ACC112 (cell line): Measurements from ENCODE around the gene BRSK2.
"Not testable (repeated sequence)": the region's sequence is repeated elsewhere in the genome, so short reads cannot be mapped to it uniquely, and the experiment has no call there.

Source experiments
- H2AFZ ChIP-seq: fragments of 200-600 bp; sonication (generic); one replicate; pipeline ENCODE4 v1.6.0; 2017; ENCODE audit warnings: antibody characterized with exemption, low read length; ENCODE audit not compliant: unreplicated experiment
- H3K27ac ChIP-seq: fragments of 200-600 bp; sonication (generic); 2 replicates; pipeline ENCODE4 v1.5.1; 2014; ENCODE audit warnings: low read depth, mild to moderate bottlenecking, antibody characterized with exemption, low read length, moderate library complexity
- H3K27me3 ChIP-seq: fragments of 200-600 bp; sonication (generic); 2 replicates; pipeline ENCODE4 v1.6.1; 2014; ENCODE audit warnings: mild to moderate bottlenecking, antibody characterized with exemption, low read length, moderate library complexity, mixed read lengths; ENCODE audit not compliant: insufficient read depth
- H3K36me3 ChIP-seq: fragments of 200-600 bp; sonication (generic); 2 replicates; pipeline ENCODE4 v1.6.1; 2016; ENCODE audit warnings: mild to moderate bottlenecking, antibody characterized with exemption, low read length, moderate library complexity, mixed read lengths; ENCODE audit not compliant: insufficient read depth
- H3K4me1 ChIP-seq: fragments of 200-600 bp; sonication (generic); one replicate; pipeline ENCODE4 v1.6.1; 2016; ENCODE audit warnings: low read length, mixed read lengths; ENCODE audit not compliant: insufficient read depth, unreplicated experiment, control insufficient read depth
- H3K4me3 ChIP-seq: fragments of 200-600 bp; sonication (generic); 2 replicates; pipeline ENCODE4 v1.5.1; 2014; ENCODE audit warnings: mild to moderate bottlenecking, low read depth, low read length
- H3K79me2 ChIP-seq: fragments of 200-600 bp; sonication (generic); one replicate; pipeline ENCODE4 v1.6.0; 2016; ENCODE audit warnings: low read length; ENCODE audit not compliant: control insufficient read depth, unreplicated experiment, insufficient read depth

BRSK2 gene

DNA sequence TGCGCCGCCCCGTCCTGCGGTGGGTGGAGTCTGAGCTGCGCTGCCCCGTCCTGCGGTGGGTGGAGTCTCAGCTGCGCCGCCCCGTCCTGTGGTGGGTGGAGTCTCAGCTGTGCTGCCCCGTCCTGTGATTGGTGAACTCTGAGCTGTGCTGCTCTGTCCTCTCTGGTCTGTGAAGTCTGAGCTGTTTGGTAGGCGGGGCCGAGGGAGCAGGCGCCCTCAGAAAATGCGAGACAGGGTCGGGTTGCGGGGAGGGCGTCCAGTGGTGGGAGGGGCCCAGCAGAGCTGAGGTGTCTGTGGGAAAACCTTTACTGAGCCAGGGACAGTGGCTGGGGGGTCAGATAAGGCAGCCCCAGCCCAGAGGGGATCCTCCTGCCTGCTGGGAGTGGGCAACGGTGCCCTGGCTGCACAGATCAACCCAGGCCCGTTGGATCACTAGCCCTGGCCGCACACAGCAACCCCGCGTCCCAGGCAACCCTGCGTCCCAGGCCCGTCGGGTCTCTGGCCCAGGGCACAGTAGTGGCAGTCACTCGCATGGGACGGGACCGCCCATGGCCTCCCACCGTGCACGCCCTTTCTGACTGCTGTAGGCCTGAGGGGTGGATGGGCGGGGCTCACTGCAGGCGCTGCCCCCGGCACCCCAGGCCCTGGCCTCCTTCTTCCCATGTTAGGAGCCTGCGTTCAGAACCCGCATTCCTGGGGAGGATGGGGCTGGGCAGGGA, 22.8 kb downstream of the BRSK2 start:
- H3K36me3 ChIP-seq: no peaks in the 10 kb centered on the region
- no peak overlapping the region for H3K27ac ChIP-seq
- H3K27me3 ChIP-seq: no peaks in the 10 kb centered on the region
- H2AFZ ChIP-seq: no peak overlapping the region
- no peaks in the 10 kb centered on the region for H3K4me1 ChIP-seq
- no peak overlapping the region for H3K4me3 ChIP-seq
- no peaks in the 10 kb centered on the region for H3K79me2 ChIP-seq

DNA sequence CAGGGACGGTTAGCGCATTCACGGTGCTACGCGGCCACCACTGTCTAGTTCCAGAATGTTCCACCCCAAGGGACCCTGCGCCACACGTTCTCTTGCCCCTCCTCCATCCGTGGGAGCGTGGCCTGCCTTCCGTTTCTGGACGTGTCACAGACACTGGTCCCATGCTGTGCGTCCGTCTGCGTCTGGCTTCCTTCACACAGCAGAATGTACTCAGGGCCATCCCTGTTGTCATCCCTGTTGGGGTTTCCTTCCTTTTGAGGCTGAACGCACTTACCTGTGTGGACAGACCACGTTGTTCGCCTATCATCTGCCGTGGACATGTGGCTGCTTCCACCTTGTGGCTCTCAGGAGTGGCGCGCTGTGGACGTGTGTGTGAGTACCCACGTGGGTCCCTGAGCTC, 24.9 kb downstream of the BRSK2 start:
- Histone ChIP-seq H3K4me3 (no peak overlapping the region), H3K79me2 (no peaks in the 10 kb centered on the region), H3K27ac (no peak overlapping the region), H3K4me1 (no peaks in the 10 kb centered on the region), H2AFZ (no peak overlapping the region), H3K27me3 (no peaks in the 10 kb centered on the region), H3K36me3 (no peaks in the 10 kb centered on the region)

DNA sequence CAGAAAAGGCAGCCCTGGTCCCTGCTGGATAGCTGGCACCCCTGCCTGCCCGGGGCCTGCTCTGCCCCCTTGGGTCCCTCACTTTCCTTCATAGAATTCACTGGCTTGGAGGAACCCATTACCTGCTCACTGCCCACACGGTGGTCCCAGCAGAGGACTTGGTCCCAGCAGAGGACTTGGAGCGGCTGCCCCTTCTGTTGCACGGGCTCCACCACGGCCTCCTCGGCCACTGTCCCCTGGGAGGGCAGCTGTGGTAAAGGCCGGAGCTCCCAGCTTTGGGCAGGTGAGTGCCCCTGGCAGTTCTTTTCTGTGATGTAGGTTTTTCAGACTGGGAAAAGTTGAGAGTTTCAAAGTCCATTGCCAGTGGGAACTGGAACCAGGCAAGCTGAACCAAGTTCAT, 25.9 kb downstream of the BRSK2 start:
- no peak overlapping the region for H3K27ac ChIP-seq
- H3K36me3 ChIP-seq: no peaks in the 10 kb centered on the region
- H3K4me3 ChIP-seq: no peak overlapping the region
- H2AFZ ChIP-seq: no peak overlapping the region
- no peaks in the 10 kb centered on the region for H3K27me3 ChIP-seq
- no peaks in the 10 kb centered on the region for H3K79me2 ChIP-seq
- H3K4me1 ChIP-seq: no peaks in the 10 kb centered on the region

DNA sequence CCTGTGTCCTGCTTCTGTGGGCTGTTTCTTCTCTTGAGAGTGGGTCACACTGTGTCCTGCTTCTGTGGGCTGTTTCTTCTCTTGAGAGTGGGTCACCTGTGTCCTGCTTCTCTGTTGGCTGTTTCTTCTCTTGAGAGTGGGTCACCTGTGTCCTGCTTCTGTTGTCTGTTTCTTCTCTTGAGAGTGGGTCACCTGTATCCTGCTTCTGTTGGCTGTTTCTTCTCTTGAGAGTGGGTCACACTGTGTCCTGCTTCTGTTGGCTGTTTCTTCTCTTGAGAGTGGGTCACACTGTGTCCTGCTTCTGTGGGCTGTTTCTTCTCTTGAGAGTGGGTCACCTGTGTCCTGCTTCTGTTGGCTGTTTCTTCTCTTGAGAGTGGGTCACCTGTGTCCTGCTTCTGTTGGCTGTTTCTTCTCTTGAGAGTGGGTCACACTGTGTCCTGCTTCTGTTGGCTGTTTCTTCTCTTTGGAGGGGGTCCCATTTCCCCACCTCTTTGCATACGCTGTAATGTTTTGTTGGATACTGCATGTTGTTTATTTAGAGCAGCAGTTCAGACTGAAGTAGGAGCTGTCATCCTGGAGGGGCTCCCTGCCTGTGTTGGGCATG, 28.6 kb downstream of the BRSK2 start:
- not testable (repeated sequence) for H3K36me3 ChIP-seq, H3K4me3 ChIP-seq, H3K27me3 ChIP-seq, H3K4me1 ChIP-seq, H2AFZ ChIP-seq, H3K27ac ChIP-seq, H3K79me2 ChIP-seq

DNA sequence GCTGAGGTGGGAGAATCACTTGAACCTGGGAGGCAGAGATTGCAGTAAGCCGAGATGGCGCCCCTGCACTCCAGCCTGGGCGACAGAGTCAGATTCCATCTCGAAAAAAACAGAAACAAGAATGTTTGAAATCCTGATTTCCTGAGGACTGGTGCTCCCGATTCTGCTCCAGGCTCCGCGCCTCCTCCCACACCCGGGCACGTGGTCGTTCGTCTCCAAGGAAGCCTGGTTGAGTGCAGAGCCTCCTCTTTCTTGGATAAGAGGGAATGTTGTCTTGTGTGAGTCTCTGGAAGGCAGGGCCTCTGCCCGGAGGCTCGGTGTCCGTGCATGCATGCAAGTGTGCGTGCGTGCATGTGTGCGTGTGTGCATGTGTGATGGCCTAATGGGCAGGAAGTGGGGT, 30.1 kb downstream of the BRSK2 start:
- H2AFZ ChIP-seq: no peak overlapping the region
- H3K79me2 ChIP-seq: no peaks in the 10 kb centered on the region
- H3K27me3 ChIP-seq: no peaks in the 10 kb centered on the region
- H3K4me1 ChIP-seq: no peaks in the 10 kb centered on the region
- H3K4me3 ChIP-seq: no peak overlapping the region
- H3K36me3 ChIP-seq: no peaks in the 10 kb centered on the region
- H3K27ac ChIP-seq: no peak overlapping the region

DNA sequence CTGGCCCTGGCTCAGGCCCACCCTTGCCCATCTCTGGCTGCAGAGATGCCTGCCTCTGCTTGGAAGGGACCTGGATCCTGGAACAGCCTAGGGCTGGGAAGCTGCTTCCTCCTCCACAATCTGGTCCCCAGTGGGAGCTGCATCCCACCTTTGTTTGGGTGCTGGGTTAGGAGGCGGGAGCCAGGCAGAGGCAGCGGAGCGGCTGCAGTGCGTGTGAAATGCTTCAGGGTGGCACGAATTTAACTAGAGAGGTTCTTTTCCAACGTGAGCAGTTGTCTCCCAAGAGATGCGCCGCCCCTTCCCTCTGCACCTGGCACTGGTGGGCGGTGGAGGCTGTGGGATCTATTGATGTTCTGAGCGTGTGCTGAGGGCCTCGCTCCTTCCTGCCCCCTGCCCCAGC, 31.6 kb downstream of the BRSK2 start:
- no peak overlapping the region for H2AFZ ChIP-seq
- H3K4me3 ChIP-seq: no peak overlapping the region
- no peaks in the 10 kb centered on the region for H3K79me2 ChIP-seq
- H3K36me3 ChIP-seq: no peaks in the 10 kb centered on the region
- no peaks in the 10 kb centered on the region for H3K27me3 ChIP-seq
- no peaks in the 10 kb centered on the region for H3K4me1 ChIP-seq
- no peak overlapping the region for H3K27ac ChIP-seq

DNA sequence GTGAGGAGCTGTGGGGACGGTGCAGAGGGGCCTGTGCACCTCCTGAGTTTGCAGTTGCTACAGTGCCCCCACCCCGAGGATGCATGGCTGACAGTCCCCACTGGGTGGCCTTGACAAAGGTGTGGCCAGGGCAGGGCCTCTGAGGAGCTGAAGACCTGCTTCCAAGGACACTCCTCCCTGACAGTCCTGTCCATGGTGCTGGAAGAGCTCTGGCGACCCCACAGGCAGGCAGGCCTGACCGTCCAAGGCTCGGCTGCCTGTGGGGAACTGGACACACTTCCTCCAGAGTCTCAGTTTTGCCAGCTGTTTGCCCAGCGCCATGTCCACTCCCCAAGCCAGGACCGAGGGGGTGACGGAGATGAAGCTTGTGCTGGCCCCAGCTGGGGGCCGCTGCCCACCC, 32.7 kb downstream of the BRSK2 start:
- no peaks in the 10 kb centered on the region for H3K4me1 ChIP-seq
- no peak overlapping the region for H2AFZ ChIP-seq
- H3K27ac ChIP-seq: no peak overlapping the region
- no peaks in the 10 kb centered on the region for H3K27me3 ChIP-seq
- H3K79me2 ChIP-seq: no peaks in the 10 kb centered on the region
- no peak overlapping the region for H3K4me3 ChIP-seq
- no peaks in the 10 kb centered on the region for H3K36me3 ChIP-seq

DNA sequence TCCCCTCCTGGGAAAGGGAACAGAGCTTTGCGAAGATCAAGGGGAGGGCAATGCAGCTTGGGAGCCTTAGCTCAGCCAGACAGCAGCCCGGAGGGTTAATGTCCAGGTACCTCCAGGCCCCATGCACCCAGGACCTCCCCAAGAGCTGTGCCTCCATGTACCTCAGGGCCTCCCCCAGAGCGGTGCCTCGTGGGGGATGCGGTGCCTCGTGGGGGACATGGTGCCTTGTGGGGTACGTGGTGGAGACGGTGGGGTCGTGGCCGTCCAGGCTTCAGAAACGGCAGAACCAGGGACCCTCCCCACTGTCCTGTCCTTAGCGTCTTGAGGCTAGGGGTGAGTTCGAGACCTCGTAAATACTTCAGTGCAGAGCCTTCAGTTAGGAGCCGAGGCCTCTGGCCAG, 33.2 kb downstream of the BRSK2 start:
- Histone ChIP-seq H3K27me3 (no peaks in the 10 kb centered on the region), H3K27ac (no peak overlapping the region), H3K4me1 (no peaks in the 10 kb centered on the region), H3K36me3 (no peaks in the 10 kb centered on the region), H3K79me2 (no peaks in the 10 kb centered on the region), H3K4me3 (no peak overlapping the region), H2AFZ (no peak overlapping the region)

DNA sequence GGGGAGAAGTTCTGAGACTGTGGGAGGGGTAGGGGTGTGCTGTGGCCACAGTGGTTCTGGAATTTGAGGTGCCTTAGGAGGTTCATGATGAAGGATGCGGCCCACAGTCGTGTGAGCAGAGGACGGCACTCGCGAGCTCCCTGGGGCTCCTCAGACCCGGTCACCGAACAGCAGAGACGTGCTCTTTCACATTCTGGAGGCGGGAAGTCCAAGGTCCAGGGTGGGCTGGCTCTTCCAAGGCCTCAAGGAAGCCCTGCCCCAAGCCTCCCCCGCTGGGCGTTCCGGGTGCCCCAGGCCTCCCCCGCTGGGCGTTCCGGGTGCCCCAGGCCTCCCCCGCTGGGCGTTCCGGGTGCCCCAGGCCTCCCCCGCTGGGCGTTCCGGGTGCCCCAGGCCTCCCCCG, 33.7 kb downstream of the BRSK2 start:
- not testable (repeated sequence) for H3K4me3 ChIP-seq, H3K27ac ChIP-seq, H3K27me3 ChIP-seq, H3K36me3 ChIP-seq, H3K79me2 ChIP-seq, H2AFZ ChIP-seq, H3K4me1 ChIP-seq

DNA sequence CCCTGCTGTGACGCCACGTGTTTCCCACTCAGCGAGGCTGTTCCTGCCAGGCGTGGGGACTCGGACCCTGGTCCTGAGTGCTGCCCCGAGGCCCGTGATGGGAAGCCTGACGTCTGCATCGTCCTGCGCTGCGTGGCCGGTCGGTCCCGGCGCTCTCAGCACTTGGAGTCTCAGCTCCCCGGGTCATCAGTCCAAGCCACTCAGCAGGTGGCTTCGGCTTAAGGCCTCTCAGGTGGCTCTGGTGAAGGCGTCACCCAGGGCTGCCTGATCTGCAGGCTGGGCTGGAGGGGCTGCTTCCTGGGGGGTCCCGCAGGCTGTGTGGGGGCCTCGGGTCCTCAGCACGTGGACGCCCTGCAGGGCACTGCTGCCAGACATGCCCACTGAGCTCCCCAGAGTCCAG, 35.3 kb downstream of the BRSK2 start:
- H3K36me3 ChIP-seq: no peaks in the 10 kb centered on the region
- H3K27me3 ChIP-seq: no peaks in the 10 kb centered on the region
- H3K4me3 ChIP-seq: no peak overlapping the region
- H3K79me2 ChIP-seq: no peaks in the 10 kb centered on the region
- no peaks in the 10 kb centered on the region for H3K4me1 ChIP-seq
- H2AFZ ChIP-seq: no peak overlapping the region
- H3K27ac ChIP-seq: no peak overlapping the region

DNA sequence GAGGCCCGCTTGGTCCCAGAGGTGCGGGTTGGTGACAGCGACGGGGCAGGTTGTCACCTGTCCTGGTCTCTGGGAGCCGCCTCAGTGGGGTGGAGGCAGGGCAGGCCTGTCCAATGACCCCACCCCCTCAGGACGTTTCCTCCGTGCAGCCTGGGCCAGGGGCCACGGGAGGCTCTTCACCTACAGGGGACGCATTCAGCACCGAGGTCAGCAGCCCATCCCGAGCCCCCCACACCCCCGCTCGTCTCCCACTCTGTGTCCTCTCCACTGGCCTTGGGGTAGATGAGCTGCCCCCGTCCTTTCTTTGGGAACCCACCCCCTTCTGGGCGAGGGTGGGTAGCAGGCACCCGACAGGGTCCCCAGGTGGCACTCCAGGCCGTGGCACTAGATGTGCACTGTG, 35.7 kb downstream of the BRSK2 start:
- H3K4me3 ChIP-seq: no peak overlapping the region
- no peaks in the 10 kb centered on the region for H3K4me1 ChIP-seq
- H3K27me3 ChIP-seq: no peaks in the 10 kb centered on the region
- no peaks in the 10 kb centered on the region for H3K36me3 ChIP-seq
- H3K79me2 ChIP-seq: no peaks in the 10 kb centered on the region
- H2AFZ ChIP-seq: no peak overlapping the region
- H3K27ac ChIP-seq: no peak overlapping the region
